GM12878 (cell line): ENCODE measurements around the gene HK3. TPM values are rescaled to one million over a fixed set of nuclear protein-coding genes. Genes with fewer than 3 reads are reported as not detected.

ENCODE experiments used
- ATAC-seq: fragments of 200-7000 bp; cut with Tn5 transposase; 3 replicates; pipeline ENCODE4 v1.9.1; 2020; ENCODE audit warnings: mild to moderate bottlenecking, moderate library complexity
- BruUV-seq: library from RNA; stranded (reverse); fragments of 400-500 nt; replicated peaks from 2 replicates; lab custom pipeline; 2021; lab: Mats Ljungman, UMichigan
- CTCF ChIA-PET: fragments of 300-600 bp; sonication (Branson Sonifier 250); formaldehyde crosslinking; extraction: SDS; loops from one replicate; lab custom pipeline; 2021; ENCODE audit warnings: inconsistent platforms; lab: Yijun Ruan, JAX
- POLR2A ChIA-PET: fragments of 350-600 bp; formaldehyde crosslinking; extraction: SDS; loops from one replicate; lab custom pipeline; 2021; ENCODE audit warnings: inconsistent platforms; lab: Charles Lee
- RAD21 ChIA-PET: fragments of 300-600 bp; sonication (Branson Sonifier 250); formaldehyde crosslinking; loops from one replicate; lab custom pipeline; 2023; ENCODE audit warnings: antibody characterized with exemption; ENCODE audit not compliant: unreplicated experiment; lab: Charles Lee
- SMC1A ChIA-PET: fragments of 300-600 bp; sonication (Branson Sonifier 250); formaldehyde crosslinking; loops from one replicate; lab custom pipeline; 2023; ENCODE audit not compliant: unreplicated experiment, uncharacterized antibody; lab: Charles Lee
- DNase-seq: peaks from one replicate; pipeline ENCODE4 v3.0.0-alpha.2; 2011; ENCODE audit warnings: low read depth, low spot score
- FAIRE-seq: peaks from 3 replicates; lab custom pipeline; 2011; peaks lifted over from hg19 to GRCh38; lab: Jason Lieb, UNC
- H2AFZ ChIP-seq: 2 replicates; pipeline ENCODE4 v1.6.0; 2011; ENCODE audit warnings: low read depth, low read length, control low read depth; ENCODE audit not compliant: control insufficient read depth
- H3K27ac ChIP-seq: 2 replicates; pipeline ENCODE4 v1.5.1; 2011; ENCODE audit warnings: control low read depth; ENCODE audit not compliant: control insufficient read depth, insufficient read depth
- H3K27me3 ChIP-seq, 2 experiments: replicated peaks in 1 of 2; 2 replicates each; pipeline versions ENCODE4 v1.6.0 to v1.6.1; 2011; ENCODE audit warnings: low read length in 1 of 2; ENCODE audit not compliant: control insufficient read depth in 2 of 2, insufficient read depth in 2 of 2
- H3K36me3 ChIP-seq, 2 experiments: 2 replicates each; pipeline ENCODE4 v1.5.1; 2011; ENCODE audit warnings: low read length in 1 of 2; ENCODE audit not compliant: control insufficient read depth in 2 of 2, insufficient read depth in 2 of 2
- H3K4me1 ChIP-seq: 2 replicates; pipeline ENCODE4 v1.6.1; 2011; ENCODE audit warnings: mild to moderate bottlenecking, low read length, moderate library complexity, mixed read lengths; ENCODE audit not compliant: control insufficient read depth, insufficient read depth
- H3K4me2 ChIP-seq: 2 replicates; pipeline ENCODE4 v1.6.0; 2011; ENCODE audit warnings: control low read depth; ENCODE audit not compliant: control insufficient read depth, insufficient read depth
- H3K4me3 ChIP-seq: fragments of 200-600 bp; sonication (generic); 2 replicates; pipeline ENCODE4 v1.5.1; 2016
- H3K79me2 ChIP-seq: 2 replicates; pipeline ENCODE4 v1.6.0; 2011; ENCODE audit warnings: low read length; ENCODE audit not compliant: control insufficient read depth, insufficient read depth
- H3K9ac ChIP-seq: 2 replicates; pipeline ENCODE4 v1.8.0; 2011; ENCODE audit warnings: low read length, control low read depth, mixed read lengths; ENCODE audit not compliant: control insufficient read depth, insufficient read depth
- H3K9me3 ChIP-seq: replicated peaks from 3 replicates; pipeline ENCODE4 v1.5.1; 2011; ENCODE audit warnings: mild to moderate bottlenecking, low read length; ENCODE audit not compliant: control insufficient read depth, insufficient read depth
- H4K20me1 ChIP-seq: 2 replicates; pipeline ENCODE4 v1.6.0; 2011; ENCODE audit not compliant: control insufficient read depth, insufficient read depth
- BACH1 ChIP-seq: fragments of 450-650 bp; IDR thresholded peaks from 2 replicates; pipeline ENCODE4 v1.6.1; 2017; ENCODE audit warnings: mild to moderate bottlenecking, borderline replicate concordance
- BMI1 ChIP-seq: fragments of 450-650 bp; IDR thresholded peaks from 2 replicates; pipeline ENCODE4 v1.6.1; 2016; ENCODE audit warnings: mild to moderate bottlenecking, moderate library complexity, borderline replicate concordance
- CBFB ChIP-seq: IDR thresholded peaks from 2 replicates; pipeline ENCODE4 v1.6.1; 2016; ENCODE audit warnings: antibody characterized with exemption, low read depth
- CEBPB ChIP-seq, 2 experiments: fragments of 150-350 bp in 1 of 2; IDR thresholded peaks; 2 replicates each; pipeline ENCODE4 v1.6.1; 2012 to 2014; ENCODE audit warnings: low read depth in 2 of 2, low read length in 2 of 2, borderline replicate concordance in 1 of 2, inconsistent platforms in 1 of 2
- ESRRA ChIP-seq: IDR thresholded peaks from 2 replicates; pipeline ENCODE4 v1.6.1; 2012; ENCODE audit warnings: mild to moderate bottlenecking, low read length, improper control_type of control experiment
- ETV6 ChIP-seq, 2 experiments: fragments of 450-650 bp in 1 of 2; IDR thresholded peaks in 1 of 2; conservative IDR thresholded peaks in 1 of 2; 2 replicates each; pipeline ENCODE4 v1.6.1; 2014; ENCODE audit warnings: antibody characterized with exemption in 1 of 2, borderline replicate concordance in 1 of 2, low read depth in 1 of 2, mild to moderate bottlenecking in 1 of 2, moderate library complexity in 1 of 2
- IKZF1 ChIP-seq: fragments of 450-650 bp; conservative IDR thresholded peaks from 2 replicates; pipeline ENCODE4 v1.6.1; 2017; ENCODE audit warnings: antibody characterized with exemption, mild to moderate bottlenecking
- IRF4 ChIP-seq: IDR thresholded peaks from 2 replicates; pipeline ENCODE4 v1.6.1; 2011; ENCODE audit warnings: low read depth, low read length
- MXI1 ChIP-seq: fragments of 150-350 bp; IDR thresholded peaks from 2 replicates; pipeline ENCODE4 v1.6.1; 2011; ENCODE audit warnings: low read depth, mild to moderate bottlenecking, inconsistent platforms, low read length, improper control_type of control experiment
- NFXL1 ChIP-seq: fragments of 450-650 bp; IDR thresholded peaks from 2 replicates; pipeline ENCODE4 v1.6.1; 2017; ENCODE audit warnings: antibody characterized with exemption, mild to moderate bottlenecking, borderline replicate concordance
- POLR2A ChIP-seq: IDR thresholded peaks from 2 replicates; pipeline ENCODE4 v1.6.1; 2011; ENCODE audit warnings: low read depth, mild to moderate bottlenecking, low read length
- POLR2AphosphoS5 ChIP-seq: IDR thresholded peaks from 2 replicates; pipeline ENCODE4 v1.6.1; 2011; ENCODE audit warnings: mild to moderate bottlenecking, low read length, inconsistent platforms
- RAD21 ChIP-seq: IDR thresholded peaks from 2 replicates; pipeline ENCODE4 v1.6.1; 2011; ENCODE audit warnings: mild to moderate bottlenecking, low read depth, low read length, moderate library complexity; ENCODE audit not compliant: insufficient read depth
- SREBF2 ChIP-seq: IDR thresholded peaks from 2 replicates; pipeline ENCODE4 v1.6.1; 2012; ENCODE audit warnings: mild to moderate bottlenecking, low read length
- TCF7 ChIP-seq: IDR thresholded peaks from 2 replicates; pipeline ENCODE4 v1.6.1; 2014; ENCODE audit warnings: antibody characterized with exemption, borderline replicate concordance
- ZNF24 ChIP-seq: fragments of 450-650 bp; IDR thresholded peaks from 2 replicates; pipeline ENCODE4 v1.6.1; 2017; ENCODE audit warnings: antibody characterized with exemption, mild to moderate bottlenecking
- WGBS: methylation state at CpG from one replicate; pipeline ENCODE4 v1.1.6; 2016; ENCODE audit warnings: low lambda C conversion rate; ENCODE audit not compliant: insufficient replicate concordance, insufficient coverage; ENCODE audit errors: missing lambda C conversion rate; 5-methylcytosine and 5-hydroxymethylcytosine counted together
- in situ Hi-C: fragments of 300-500 bp; cut with MboI; formaldehyde crosslinking; loops from 9 replicates; pipeline ENCODE4 v1.14.3; 2018; ENCODE audit warnings: mixed read lengths
- intact Hi-C: fragments of 100-400 bp; cut with micrococcal nuclease; formaldehyde crosslinking; loops from one replicate; pipeline ENCODE4 v1.14.2; 2022; ENCODE audit not compliant: unreplicated experiment
- polyA plus RNA-seq, 11 experiments: library from polyadenylated mRNA; depleted of rRNA in 4 of 11; unstranded in 6 of 11; stranded (reverse) in 5 of 11; fragments of >200 nt; fragmentation: Nextera tagmentation in 4 of 11; fragmentation: Illumina TruSeq in 1 of 11; extraction: Ambion mirVana in 4 of 11; extraction: Trizol in 1 of 11; gene quantifications; 1 replicate in 1 of 11; 2 replicates in 10 of 11; pipeline versions ENCODE4 v1.2.1 to v1.2.3, GENCODE V29; 2011 to 2016; ENCODE audit warnings: inconsistent platforms in 2 of 11, missing spikeins in 2 of 11, low read depth in 1 of 11
- total RNA-seq, 4 experiments: library from RNA; depleted of rRNA in 3 of 4; stranded (reverse); fragments of >200 nt in 3 of 4; fragmentation: Illumina TruSeq in 1 of 4; extraction: Trizol in 1 of 4; gene quantifications; 2 replicates each; pipeline versions ENCODE4 v1.2.1 to v1.2.3, GENCODE V29; 2013 to 2021
- TF ChIP-seq, protein P1 (sequence below): fragments of 450-650 bp; formaldehyde crosslinking; IDR thresholded peaks from 2 replicates; pipeline ENCODE4 v1.4.0; 2020; ENCODE audit warnings: mild to moderate bottlenecking, moderate library complexity
- TF ChIP-seq, protein P2 (sequence below): fragments of 450-650 bp; IDR thresholded peaks from 2 replicates; pipeline ENCODE4 v1.6.1; 2017; ENCODE audit warnings: borderline replicate concordance
- TF ChIP-seq, protein P3 (sequence below): IDR thresholded peaks from 2 replicates; pipeline ENCODE4 v1.6.1; 2011; ENCODE audit warnings: mild to moderate bottlenecking, low read depth, low read length, moderate library complexity; ENCODE audit not compliant: insufficient replicate concordance

Gene HK3
- total and polyA plus RNA-seq, 10 of the 15 experiments (the other 5 are each of a cell fraction or from before 2014, with no cell fraction given), result 0.13 to 1.3 (median 0.26) TPM; not detected in 4

DNA sequence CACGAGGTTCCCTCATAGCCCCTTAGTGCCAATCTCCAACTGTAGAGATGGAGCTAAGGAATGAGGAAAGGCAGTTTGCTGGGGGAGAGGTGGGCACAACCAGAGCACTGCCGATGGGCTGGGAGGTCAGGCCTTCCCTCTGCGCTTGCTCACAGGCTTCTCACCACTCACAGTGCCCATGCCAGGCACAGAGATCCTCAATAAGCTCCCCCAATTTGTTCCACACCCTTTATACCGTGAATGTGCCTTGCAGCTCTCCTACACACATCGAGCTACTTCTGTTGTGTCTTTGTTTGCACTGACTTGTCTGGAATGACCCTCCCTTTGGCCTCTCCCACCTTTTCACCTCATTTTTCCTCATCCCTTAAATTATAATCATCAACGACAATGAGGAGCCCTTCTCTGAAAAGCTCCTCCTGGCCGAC, 1.6 kb upstream of the HK3 start:
- WGBS, result 95% methylated on average over 7 of the region's 7 CpGs
- Histone ChIP-seq H3K9me3 (no peaks in the 10 kb centered on the region), H3K27ac (no peak overlapping the region), H3K4me2 (no peak overlapping the region), H4K20me1 (no peaks in the 10 kb centered on the region), H3K9ac (no peak overlapping the region), H3K27me3 (no peaks in the 10 kb centered on the region), H3K4me3 (no peak overlapping the region), H2AFZ (no peak overlapping the region), H3K4me1 (peaks cover 10% of the 10 kb centered on the region), H3K79me2 (no peaks in the 10 kb centered on the region), H3K36me3 (peaks cover 12 to 18% of the 10 kb centered on the region in 2 experiments)
- ChIA-PET RAD21 (interaction anchor here (1.3 kb wide), 1 partner anchor 243 kb away, joined by 4 read pairs; no protein-coding TSS in a partner anchor), POLR2A (no interaction called here), SMC1A (interaction anchor here (0.6 to 1.7 kb wide), 3 partner anchors 8 to 170 kb away, joined by 3 to 4 read pairs (median 3); no protein-coding TSS in a partner anchor), CTCF (interaction anchor here (1.2 to 2.5 kb wide), 2 partner anchors 11 to 241 kb away, joined by 3 to 11 read pairs; no protein-coding TSS in a partner anchor)
- BruUV-seq, result no TSS peak
- intact Hi-C loops (loop anchor here (5.0 kb wide), 1 partner anchor 238 kb away; no protein-coding TSS in a partner anchor), in situ Hi-C loops (no loop called here)
- TF ChIP-seq, protein P1, sequence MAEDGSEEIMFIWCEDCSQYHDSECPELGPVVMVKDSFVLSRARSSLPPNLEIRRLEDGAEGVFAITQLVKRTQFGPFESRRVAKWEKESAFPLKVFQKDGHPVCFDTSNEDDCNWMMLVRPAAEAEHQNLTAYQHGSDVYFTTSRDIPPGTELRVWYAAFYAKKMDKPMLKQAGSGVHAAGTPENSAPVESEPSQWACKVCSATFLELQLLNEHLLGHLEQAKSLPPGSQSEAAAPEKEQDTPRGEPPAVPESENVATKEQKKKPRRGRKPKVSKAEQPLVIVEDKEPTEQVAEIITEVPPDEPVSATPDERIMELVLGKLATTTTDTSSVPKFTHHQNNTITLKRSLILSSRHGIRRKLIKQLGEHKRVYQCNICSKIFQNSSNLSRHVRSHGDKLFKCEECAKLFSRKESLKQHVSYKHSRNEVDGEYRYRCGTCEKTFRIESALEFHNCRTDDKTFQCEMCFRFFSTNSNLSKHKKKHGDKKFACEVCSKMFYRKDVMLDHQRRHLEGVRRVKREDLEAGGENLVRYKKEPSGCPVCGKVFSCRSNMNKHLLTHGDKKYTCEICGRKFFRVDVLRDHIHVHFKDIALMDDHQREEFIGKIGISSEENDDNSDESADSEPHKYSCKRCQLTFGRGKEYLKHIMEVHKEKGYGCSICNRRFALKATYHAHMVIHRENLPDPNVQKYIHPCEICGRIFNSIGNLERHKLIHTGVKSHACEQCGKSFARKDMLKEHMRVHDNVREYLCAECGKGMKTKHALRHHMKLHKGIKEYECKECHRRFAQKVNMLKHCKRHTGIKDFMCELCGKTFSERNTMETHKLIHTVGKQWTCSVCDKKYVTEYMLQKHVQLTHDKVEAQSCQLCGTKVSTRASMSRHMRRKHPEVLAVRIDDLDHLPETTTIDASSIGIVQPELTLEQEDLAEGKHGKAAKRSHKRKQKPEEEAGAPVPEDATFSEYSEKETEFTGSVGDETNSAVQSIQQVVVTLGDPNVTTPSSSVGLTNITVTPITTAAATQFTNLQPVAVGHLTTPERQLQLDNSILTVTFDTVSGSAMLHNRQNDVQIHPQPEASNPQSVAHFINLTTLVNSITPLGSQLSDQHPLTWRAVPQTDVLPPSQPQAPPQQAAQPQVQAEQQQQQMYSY (CRISPR knock-in tag), result no peak
- TF ChIP-seq SREBF2, result no peak
- TF ChIP-seq POLR2A, result no peak
- TF ChIP-seq BACH1, result no peak
- no peak for TF ChIP-seq BMI1
- TF ChIP-seq ETV6 (conservative IDR thresholded peaks at IDR 0.05 in 1 of 2, IDR thresholded peaks at IDR 0.05 in 1 of 2; ENCODE audit: borderline replicate concordance in 1 of 2, low read depth in 1 of 2), result no peak
- TF ChIP-seq RAD21, result no peak
- TF ChIP-seq NFXL1, result no peak
- TF ChIP-seq CBFB, result no peak
- TF ChIP-seq TCF7, result no peak
- TF ChIP-seq, protein P2, sequence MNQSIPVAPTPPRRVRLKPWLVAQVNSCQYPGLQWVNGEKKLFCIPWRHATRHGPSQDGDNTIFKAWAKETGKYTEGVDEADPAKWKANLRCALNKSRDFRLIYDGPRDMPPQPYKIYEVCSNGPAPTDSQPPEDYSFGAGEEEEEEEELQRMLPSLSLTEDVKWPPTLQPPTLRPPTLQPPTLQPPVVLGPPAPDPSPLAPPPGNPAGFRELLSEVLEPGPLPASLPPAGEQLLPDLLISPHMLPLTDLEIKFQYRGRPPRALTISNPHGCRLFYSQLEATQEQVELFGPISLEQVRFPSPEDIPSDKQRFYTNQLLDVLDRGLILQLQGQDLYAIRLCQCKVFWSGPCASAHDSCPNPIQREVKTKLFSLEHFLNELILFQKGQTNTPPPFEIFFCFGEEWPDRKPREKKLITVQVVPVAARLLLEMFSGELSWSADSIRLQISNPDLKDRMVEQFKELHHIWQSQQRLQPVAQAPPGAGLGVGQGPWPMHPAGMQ, result no peak
- no peak for TF ChIP-seq IRF4
- TF ChIP-seq ZNF24, result no peak
- no peak for TF ChIP-seq CEBPB (IDR thresholded peaks at IDR 0.05; ENCODE audit: borderline replicate concordance in 1 of 2, low read depth in 2 of 2, low read length in 2 of 2)
- TF ChIP-seq, protein P3, sequence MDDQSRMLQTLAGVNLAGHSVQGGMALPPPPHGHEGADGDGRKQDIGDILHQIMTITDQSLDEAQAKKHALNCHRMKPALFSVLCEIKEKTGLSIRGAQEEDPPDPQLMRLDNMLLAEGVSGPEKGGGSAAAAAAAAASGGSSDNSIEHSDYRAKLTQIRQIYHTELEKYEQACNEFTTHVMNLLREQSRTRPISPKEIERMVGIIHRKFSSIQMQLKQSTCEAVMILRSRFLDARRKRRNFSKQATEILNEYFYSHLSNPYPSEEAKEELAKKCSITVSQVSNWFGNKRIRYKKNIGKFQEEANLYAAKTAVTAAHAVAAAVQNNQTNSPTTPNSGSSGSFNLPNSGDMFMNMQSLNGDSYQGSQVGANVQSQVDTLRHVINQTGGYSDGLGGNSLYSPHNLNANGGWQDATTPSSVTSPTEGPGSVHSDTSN, result no peak
- no peak for TF ChIP-seq MXI1
- no peak for TF ChIP-seq POLR2AphosphoS5
- TF ChIP-seq ESRRA, result no peak
- no peak for TF ChIP-seq IKZF1
- ATAC-seq (no peak), FAIRE-seq (no peak), DNase-seq (no peak)
